ENCODE results near the gene KPNA6. TPM values are rescaled to one million over a fixed set of nuclear protein-coding genes. Genes with fewer than 3 reads are reported as not detected.
"Not testable (repeated sequence)": the region's sequence is repeated elsewhere in the genome, so short reads cannot be mapped to it uniquely, and the experiment has no call there.

KPNA6 gene
- total and polyA plus RNA-seq, 9 of the 15 experiments (the other 6 are each of a cell fraction or from before 2014, with no cell fraction given) = 20.1 to 54.6 (median 32.2) TPM

GRCh38 chr1:32143302-32143695 is 35.4 kb downstream of the KPNA6 start:
- H3K9me1 ChIP-seq (ENCODE audit: control insufficient read depth, insufficient read depth, low read length); H4K20me1 ChIP-seq (replicated peaks; ENCODE audit: control insufficient read depth, insufficient read depth, low read length); FAIRE-seq; H3K4me3 ChIP-seq; DNase-seq (ENCODE audit: extremely low read depth in 1 of 4, low spot score in 3 of 4); H3K27me3 ChIP-seq (ENCODE audit: control insufficient read depth in 2 of 2, insufficient read depth in 2 of 2, low read length in 2 of 2); H3K9ac ChIP-seq (ENCODE audit: insufficient read depth in 1 of 2, low read depth in 2 of 2, low read length in 2 of 2); BruUV-seq (replicated peaks); H3K27ac ChIP-seq (ENCODE audit: extremely low read depth, low read depth, low read length); H2AFZ ChIP-seq (ENCODE audit: low read depth, low read length); H3K9me3 ChIP-seq (replicated peaks; ENCODE audit: control insufficient read depth, insufficient read depth, low read depth, low read length); in situ Hi-C loops (cut with MboI); H3K4me2 ChIP-seq (ENCODE audit: insufficient read depth, low read length); intact Hi-C loops (cut with micrococcal nuclease): not testable (repeated sequence)
- ChIA-PET POLR2A (interaction anchor here (0.7 to 1.7 kb wide), 7 partner anchors 10 to 185 kb away, joined by 3 to 9 read pairs (median 3); partner anchors contain the start of gene TXLNA), CTCF (ENCODE audit: low intra/inter-chr PET ratio) (interaction anchor here (0.7 kb wide), 1 partner anchor 35 kb away, joined by 3 read pairs; no protein-coding TSS in a partner anchor)
- WGBS (ENCODE audit: insufficient coverage, low coverage, missing lambda C conversion rate) = 76% methylated on average over 4 of the region's 4 CpGs
- TF ChIP-seq ZNF175 (CRISPR knock-in tag; IDR thresholded peaks at IDR 0.05; ENCODE audit: low read depth) = 0 out of 2 replicates have a peak, but pooled peaks have one; percentile 2
- ATAC-seq = peak; percentile 5; the same call in 1 of the 3 replicates
- peaks cover 10% of the 10 kb centered on the region; the same call in 1 of the 3 replicates for H3K36me3 ChIP-seq (ENCODE audit: control insufficient read depth, insufficient read depth, low read length)
- peaks cover 0 to 25% of the 10 kb centered on the region in 2 experiments; a peak in 4 of 5 replicates for H3K4me1 ChIP-seq (replicated peaks in 1 of 2; ENCODE audit: control insufficient read depth in 2 of 2, insufficient read depth in 2 of 2, low read length in 2 of 2)
- H3K79me2 ChIP-seq (ENCODE audit: control insufficient read depth, insufficient read depth, low read length) = peaks cover 94% of the 10 kb centered on the region

DNA sequence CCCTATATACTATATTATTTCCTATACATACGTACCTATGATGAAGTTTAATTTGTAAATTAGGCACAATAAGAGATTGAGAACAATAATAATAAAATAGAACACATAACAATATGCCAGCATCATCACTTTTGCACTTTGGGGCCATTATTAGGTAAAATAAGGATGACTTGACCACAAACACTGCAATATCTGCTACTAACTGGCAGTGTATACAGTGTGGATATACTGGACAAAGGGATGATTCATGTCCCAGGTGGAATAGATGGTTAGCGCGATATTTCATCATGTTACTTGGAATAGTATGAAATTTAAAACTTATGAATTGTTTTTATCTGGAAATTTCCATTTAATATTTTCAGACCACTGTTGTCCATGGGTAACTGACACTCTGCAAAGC is 36.2 kb downstream of the KPNA6 start:
- POLR2A ChIA-PET = interaction anchor here (1.5 kb wide), 1 partner anchor 7 kb away, joined by 4 read pairs; no protein-coding TSS in a partner anchor
- no peak overlapping the region for H3K9ac ChIP-seq (ENCODE audit: insufficient read depth in 1 of 2, low read depth in 2 of 2, low read length in 2 of 2)
- no peaks in the 10 kb centered on the region for H3K9me1 ChIP-seq (ENCODE audit: control insufficient read depth, insufficient read depth, low read length)
- in situ Hi-C loops (cut with MboI) = no loop called here
- ATAC-seq = no peak
- no peaks in the 10 kb centered on the region for H3K27me3 ChIP-seq (ENCODE audit: control insufficient read depth in 2 of 2, insufficient read depth in 2 of 2, low read length in 2 of 2)
- no TSS peak for BruUV-seq (replicated peaks)
- no peak overlapping the region for H3K4me2 ChIP-seq (ENCODE audit: insufficient read depth, low read length)
- no peak overlapping the region for H3K4me3 ChIP-seq
- H3K27ac ChIP-seq (ENCODE audit: extremely low read depth, low read depth, low read length) = peak overlapping the region; percentile 13; the same call in 1 of the 3 replicates
- H4K20me1 ChIP-seq (replicated peaks; ENCODE audit: control insufficient read depth, insufficient read depth, low read length) = no peaks in the 10 kb centered on the region
- FAIRE-seq = no peak
- H2AFZ ChIP-seq (ENCODE audit: low read depth, low read length) = no peak overlapping the region
- H3K4me1 ChIP-seq (replicated peaks in 1 of 2; ENCODE audit: control insufficient read depth in 2 of 2, insufficient read depth in 2 of 2, low read length in 2 of 2) = peaks cover 0 to 22% of the 10 kb centered on the region in 2 experiments; a peak in 4 of 5 replicates
- CTCF ChIA-PET (ENCODE audit: low intra/inter-chr PET ratio) = no interaction called here
- 49% methylated on average over 3 of the region's 3 CpGs for WGBS (ENCODE audit: insufficient coverage, low coverage, missing lambda C conversion rate)
- H3K79me2 ChIP-seq (ENCODE audit: control insufficient read depth, insufficient read depth, low read length) = peaks cover 94% of the 10 kb centered on the region
- intact Hi-C loops (cut with micrococcal nuclease) = no loop called here
- DNase-seq (ENCODE audit: extremely low read depth in 1 of 4, low spot score in 3 of 4) = no peak
- peaks cover 9% of the 10 kb centered on the region for H3K9me3 ChIP-seq (replicated peaks; ENCODE audit: control insufficient read depth, insufficient read depth, low read depth, low read length)
- H3K36me3 ChIP-seq (ENCODE audit: control insufficient read depth, insufficient read depth, low read length) = peaks cover 11% of the 10 kb centered on the region; the same call in 2 of the 3 replicates
- TF ChIP-seq, protein P1, sequence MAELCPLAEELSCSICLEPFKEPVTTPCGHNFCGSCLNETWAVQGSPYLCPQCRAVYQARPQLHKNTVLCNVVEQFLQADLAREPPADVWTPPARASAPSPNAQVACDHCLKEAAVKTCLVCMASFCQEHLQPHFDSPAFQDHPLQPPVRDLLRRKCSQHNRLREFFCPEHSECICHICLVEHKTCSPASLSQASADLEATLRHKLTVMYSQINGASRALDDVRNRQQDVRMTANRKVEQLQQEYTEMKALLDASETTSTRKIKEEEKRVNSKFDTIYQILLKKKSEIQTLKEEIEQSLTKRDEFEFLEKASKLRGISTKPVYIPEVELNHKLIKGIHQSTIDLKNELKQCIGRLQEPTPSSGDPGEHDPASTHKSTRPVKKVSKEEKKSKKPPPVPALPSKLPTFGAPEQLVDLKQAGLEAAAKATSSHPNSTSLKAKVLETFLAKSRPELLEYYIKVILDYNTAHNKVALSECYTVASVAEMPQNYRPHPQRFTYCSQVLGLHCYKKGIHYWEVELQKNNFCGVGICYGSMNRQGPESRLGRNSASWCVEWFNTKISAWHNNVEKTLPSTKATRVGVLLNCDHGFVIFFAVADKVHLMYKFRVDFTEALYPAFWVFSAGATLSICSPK (IDR thresholded peaks at IDR 0.05; ENCODE audit: borderline replicate concordance) = no peak
- TF ChIP-seq ZNF24 (IDR thresholded peaks at IDR 0.05) (no peak), POLR2A (conservative IDR thresholded peaks at IDR 0.05) (no peak), SOX6 (IDR thresholded peaks at IDR 0.05) (peak; percentile 59; the same call in 1 of the 2 replicates), FOXA1 (IDR thresholded peaks at IDR 0.05; ENCODE audit: borderline replicate concordance) (no peak), NCOA4 (IDR thresholded peaks at IDR 0.05; ENCODE audit: partially characterized antibody) (no peak), ZNF282 (CRISPR knock-in tag; IDR thresholded peaks at IDR 0.05) (no peak), SUPT5H (IDR thresholded peaks at IDR 0.05) (no peak), KDM5B (IDR thresholded peaks at IDR 0.05; ENCODE audit: insufficient replicate concordance, low read depth, low read length) (no peak)
- TF ChIP-seq, protein P2, sequence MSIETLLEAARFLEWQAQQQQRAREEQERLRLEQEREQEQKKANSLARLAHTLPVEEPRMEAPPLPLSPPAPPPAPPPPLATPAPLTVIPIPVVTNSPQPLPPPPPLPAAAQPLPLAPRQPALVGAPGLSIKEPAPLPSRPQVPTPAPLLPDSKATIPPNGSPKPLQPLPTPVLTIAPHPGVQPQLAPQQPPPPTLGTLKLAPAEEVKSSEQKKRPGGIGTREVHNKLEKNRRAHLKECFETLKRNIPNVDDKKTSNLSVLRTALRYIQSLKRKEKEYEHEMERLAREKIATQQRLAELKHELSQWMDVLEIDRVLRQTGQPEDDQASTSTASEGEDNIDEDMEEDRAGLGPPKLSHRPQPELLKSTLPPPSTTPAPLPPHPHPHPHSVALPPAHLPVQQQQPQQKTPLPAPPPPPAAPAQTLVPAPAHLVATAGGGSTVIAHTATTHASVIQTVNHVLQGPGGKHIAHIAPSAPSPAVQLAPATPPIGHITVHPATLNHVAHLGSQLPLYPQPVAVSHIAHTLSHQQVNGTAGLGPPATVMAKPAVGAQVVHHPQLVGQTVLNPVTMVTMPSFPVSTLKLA (conservative IDR thresholded peaks at IDR 0.05) = no peak
- TF ChIP-seq, protein P3, sequence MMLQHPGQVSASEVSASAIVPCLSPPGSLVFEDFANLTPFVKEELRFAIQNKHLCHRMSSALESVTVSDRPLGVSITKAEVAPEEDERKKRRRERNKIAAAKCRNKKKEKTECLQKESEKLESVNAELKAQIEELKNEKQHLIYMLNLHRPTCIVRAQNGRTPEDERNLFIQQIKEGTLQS (IDR thresholded peaks at IDR 0.05) = peak; percentile 83
- TF ChIP-seq, protein P3 (CRISPR knock-in tag; conservative IDR thresholded peaks at IDR 0.05) = no peak
